ENCODE data around the gene MPC2. TPM values are rescaled to one million over a fixed set of nuclear protein-coding genes. Genes with fewer than 3 reads are reported as not detected.

The MPC2 gene
- total RNA-seq, 1 experiment from 2014 or later, result 124 TPM

DNA sequence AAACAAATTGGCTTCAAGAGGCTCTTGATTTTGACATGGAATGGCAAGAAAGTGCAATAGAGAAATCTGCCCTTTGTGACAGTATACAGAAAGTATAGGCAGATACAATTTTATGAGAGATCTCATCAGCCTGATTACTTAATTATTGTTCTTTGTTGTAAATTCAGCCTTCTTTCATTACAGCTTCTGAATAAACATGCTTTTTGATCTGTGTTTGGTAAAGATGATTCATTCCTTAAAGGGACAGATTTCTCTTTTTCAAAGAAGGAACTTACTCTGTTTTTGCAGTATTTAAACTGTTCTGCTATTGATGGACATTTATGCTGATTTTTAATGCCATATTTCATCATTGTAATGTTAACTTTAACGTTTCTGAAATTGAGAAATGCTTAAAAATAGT, 13.7 kb upstream of the MPC2 start:
- H3K27me3 Mint-ChIP-seq (ENCODE audit: unreplicated experiment), result no peaks in the 10 kb centered on the region
- CTCF ChIA-PET, result no interaction called here
- H3K9me3 Mint-ChIP-seq (ENCODE audit: low read depth, unreplicated experiment), result no peaks in the 10 kb centered on the region
- no TSS peak for BruUV-seq (replicated peaks)
- DNase-seq, result no peak
- no peak overlapping the region for H3K27ac Mint-ChIP-seq (ENCODE audit: unreplicated experiment)
- H3K36me3 Mint-ChIP-seq (ENCODE audit: insufficient read depth, unreplicated experiment), result peaks cover 20% of the 10 kb centered on the region
- H3K4me3 Mint-ChIP-seq (ENCODE audit: low read depth, unreplicated experiment), result no peak overlapping the region
- TF ChIP-seq, protein P1, sequence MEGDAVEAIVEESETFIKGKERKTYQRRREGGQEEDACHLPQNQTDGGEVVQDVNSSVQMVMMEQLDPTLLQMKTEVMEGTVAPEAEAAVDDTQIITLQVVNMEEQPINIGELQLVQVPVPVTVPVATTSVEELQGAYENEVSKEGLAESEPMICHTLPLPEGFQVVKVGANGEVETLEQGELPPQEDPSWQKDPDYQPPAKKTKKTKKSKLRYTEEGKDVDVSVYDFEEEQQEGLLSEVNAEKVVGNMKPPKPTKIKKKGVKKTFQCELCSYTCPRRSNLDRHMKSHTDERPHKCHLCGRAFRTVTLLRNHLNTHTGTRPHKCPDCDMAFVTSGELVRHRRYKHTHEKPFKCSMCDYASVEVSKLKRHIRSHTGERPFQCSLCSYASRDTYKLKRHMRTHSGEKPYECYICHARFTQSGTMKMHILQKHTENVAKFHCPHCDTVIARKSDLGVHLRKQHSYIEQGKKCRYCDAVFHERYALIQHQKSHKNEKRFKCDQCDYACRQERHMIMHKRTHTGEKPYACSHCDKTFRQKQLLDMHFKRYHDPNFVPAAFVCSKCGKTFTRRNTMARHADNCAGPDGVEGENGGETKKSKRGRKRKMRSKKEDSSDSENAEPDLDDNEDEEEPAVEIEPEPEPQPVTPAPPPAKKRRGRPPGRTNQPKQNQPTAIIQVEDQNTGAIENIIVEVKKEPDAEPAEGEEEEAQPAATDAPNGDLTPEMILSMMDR (IDR thresholded peaks at IDR 0.05; ENCODE audit: unreplicated experiment), result no peak
- intact Hi-C loops (cut with micrococcal nuclease; ENCODE audit: unreplicated experiment), result no loop called here
- peaks cover 21% of the 10 kb centered on the region for H3K4me1 Mint-ChIP-seq (ENCODE audit: low read depth, unreplicated experiment)

DNA sequence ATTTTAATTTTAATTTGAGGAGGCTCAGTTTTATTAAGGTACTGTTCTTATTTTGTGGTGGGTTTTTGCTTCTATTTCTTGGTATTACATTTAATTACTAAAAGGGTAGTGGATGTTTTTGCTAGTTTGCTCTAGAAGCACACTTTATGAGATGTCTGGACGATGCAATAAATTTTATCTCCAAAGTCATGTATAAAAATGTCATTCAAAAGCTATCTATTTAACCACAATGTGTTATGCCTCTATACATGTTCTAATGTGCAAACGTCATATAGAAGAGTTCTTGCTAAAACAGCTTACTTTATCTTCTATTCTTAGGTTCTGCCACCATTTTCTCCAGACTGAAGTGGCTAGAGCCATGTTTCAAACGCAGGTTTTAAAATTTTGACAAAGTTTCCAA, 12.9 kb upstream of the MPC2 start:
- CTCF ChIA-PET, result interaction anchor here (0.7 kb wide), 1 partner anchor 26 kb away, joined by 3 read pairs; no protein-coding TSS in a partner anchor
- intact Hi-C loops (cut with micrococcal nuclease; ENCODE audit: unreplicated experiment), result no loop called here
- no TSS peak for BruUV-seq (replicated peaks)
- no peaks in the 10 kb centered on the region for H3K27me3 Mint-ChIP-seq (ENCODE audit: unreplicated experiment)
- H3K9me3 Mint-ChIP-seq (ENCODE audit: low read depth, unreplicated experiment), result no peaks in the 10 kb centered on the region
- no peak overlapping the region for H3K4me3 Mint-ChIP-seq (ENCODE audit: low read depth, unreplicated experiment)
- H3K4me1 Mint-ChIP-seq (ENCODE audit: low read depth, unreplicated experiment), result peaks cover 24% of the 10 kb centered on the region
- no peak overlapping the region for H3K27ac Mint-ChIP-seq (ENCODE audit: unreplicated experiment)
- peaks cover 18% of the 10 kb centered on the region for H3K36me3 Mint-ChIP-seq (ENCODE audit: insufficient read depth, unreplicated experiment)
- DNase-seq, result no peak
- TF ChIP-seq, protein P1 (IDR thresholded peaks at IDR 0.05; ENCODE audit: unreplicated experiment), result no peak

DNA sequence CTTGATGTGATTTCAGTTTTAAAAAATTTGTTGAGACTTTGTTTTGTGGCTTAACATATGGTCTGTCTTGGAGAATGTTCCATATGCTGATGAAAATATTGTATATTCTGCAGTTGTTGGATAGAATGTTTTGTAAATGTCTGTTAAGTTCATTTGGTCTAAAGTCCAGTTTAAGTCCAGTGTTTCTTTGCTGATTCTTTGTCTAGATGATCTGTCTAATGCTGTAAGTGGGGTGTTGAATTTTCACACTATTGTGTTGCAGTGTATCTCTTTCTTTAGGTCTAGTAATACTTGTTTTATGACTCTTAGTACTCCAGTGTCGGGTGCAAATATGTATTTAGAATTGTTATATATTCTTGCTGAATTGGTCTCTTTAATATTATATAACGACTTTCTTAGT, 10.9 kb upstream of the MPC2 start:
- Mint-ChIP-seq H3K4me3 (ENCODE audit: low read depth, unreplicated experiment) (no peak overlapping the region), H3K27ac (ENCODE audit: unreplicated experiment) (no peak overlapping the region), H3K4me1 (ENCODE audit: low read depth, unreplicated experiment) (peaks cover 29% of the 10 kb centered on the region), H3K9me3 (ENCODE audit: low read depth, unreplicated experiment) (no peaks in the 10 kb centered on the region), H3K36me3 (ENCODE audit: insufficient read depth, unreplicated experiment) (peaks cover 8% of the 10 kb centered on the region), H3K27me3 (ENCODE audit: unreplicated experiment) (no peaks in the 10 kb centered on the region)
- no TSS peak for BruUV-seq (replicated peaks)
- TF ChIP-seq, protein P1 (IDR thresholded peaks at IDR 0.05; ENCODE audit: unreplicated experiment), result no peak
- CTCF ChIA-PET, result no interaction called here
- intact Hi-C loops (cut with micrococcal nuclease; ENCODE audit: unreplicated experiment), result no loop called here
- DNase-seq, result no peak

DNA sequence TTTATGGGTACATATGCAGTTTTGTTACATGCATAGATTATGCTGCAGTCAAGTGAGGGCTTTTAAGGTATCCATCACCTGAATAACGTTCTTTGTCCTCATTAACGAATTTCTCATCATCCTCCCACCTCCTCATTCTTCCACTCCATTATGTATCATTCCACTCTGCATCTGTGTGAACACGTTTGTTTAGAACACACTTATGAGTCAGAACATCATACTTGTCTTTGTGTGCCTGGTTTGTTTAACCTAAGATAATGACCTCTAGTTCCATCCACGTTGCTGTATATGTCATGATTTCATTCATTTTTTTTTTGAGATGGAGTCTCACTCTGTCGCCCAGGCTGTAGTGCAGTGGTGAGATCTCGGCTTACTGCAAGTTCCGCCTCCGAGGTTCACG, 6.7 kb upstream of the MPC2 start:
- no peaks in the 10 kb centered on the region for H3K9me3 Mint-ChIP-seq (ENCODE audit: low read depth, unreplicated experiment)
- H3K36me3 Mint-ChIP-seq (ENCODE audit: insufficient read depth, unreplicated experiment), result peaks cover 6% of the 10 kb centered on the region
- intact Hi-C loops (cut with micrococcal nuclease; ENCODE audit: unreplicated experiment), result no loop called here
- CTCF ChIA-PET, result no interaction called here
- BruUV-seq (replicated peaks), result no TSS peak
- H3K27me3 Mint-ChIP-seq (ENCODE audit: unreplicated experiment), result no peaks in the 10 kb centered on the region
- no peak overlapping the region for H3K4me3 Mint-ChIP-seq (ENCODE audit: low read depth, unreplicated experiment)
- H3K27ac Mint-ChIP-seq (ENCODE audit: unreplicated experiment), result no peak overlapping the region
- no peak for DNase-seq
- TF ChIP-seq, protein P1 (IDR thresholded peaks at IDR 0.05; ENCODE audit: unreplicated experiment), result no peak
- H3K4me1 Mint-ChIP-seq (ENCODE audit: low read depth, unreplicated experiment), result peaks cover 38% of the 10 kb centered on the region
